Loucy (cell line): ENCODE measurements around the gene JAM2.

ENCODE experiments used
- H2AFZ ChIP-seq: fragments of 200-600 bp; sonication (generic); 2 replicates; pipeline ENCODE4 v1.6.0; 2016; ENCODE audit warnings: antibody characterized with exemption, mild to moderate bottlenecking, low read length, moderate library complexity
- H3F3A ChIP-seq: fragments of 200-600 bp; 2 replicates; pipeline ENCODE4 v1.6.0; 2016; ENCODE audit warnings: antibody characterized with exemption, low read depth, mild to moderate bottlenecking
- H3K27me3 ChIP-seq: fragments of 200-600 bp; sonication (generic); 2 replicates; pipeline ENCODE4 v1.6.1; 2014; ENCODE audit warnings: low read length, mild to moderate bottlenecking; ENCODE audit not compliant: insufficient read depth, poor library complexity, severe bottlenecking
- H3K36me3 ChIP-seq: fragments of 200-600 bp; sonication (generic); 2 replicates; pipeline ENCODE4 v1.6.1; 2016; ENCODE audit warnings: low read length; ENCODE audit not compliant: insufficient read depth
- H3K4me1 ChIP-seq: fragments of 200-600 bp; sonication (generic); 2 replicates; pipeline ENCODE4 v1.5.1; 2014; ENCODE audit warnings: low read length, mild to moderate bottlenecking; ENCODE audit not compliant: insufficient read depth, poor library complexity, severe bottlenecking
- H3K4me2 ChIP-seq: fragments of 200-600 bp; sonication (generic); 2 replicates; pipeline ENCODE4 v1.6.0; 2014; ENCODE audit warnings: antibody characterized with exemption, low read length, low read depth, mild to moderate bottlenecking; ENCODE audit not compliant: poor library complexity, severe bottlenecking
- H3K4me3 ChIP-seq: fragments of 200-600 bp; sonication (generic); 2 replicates; pipeline ENCODE4 v1.5.1; 2014; ENCODE audit warnings: low read length, mild to moderate bottlenecking, mixed read lengths; ENCODE audit not compliant: poor library complexity, severe bottlenecking
- H3K79me2 ChIP-seq: fragments of 200-600 bp; sonication (generic); 2 replicates; pipeline ENCODE4 v1.6.1; 2014; ENCODE audit warnings: low read length; ENCODE audit not compliant: insufficient read depth
- H3K9ac ChIP-seq: fragments of 200-600 bp; sonication (generic); 2 replicates; pipeline ENCODE4 v1.6.0; 2014; ENCODE audit warnings: mild to moderate bottlenecking, low read depth, low read length, moderate library complexity; ENCODE audit not compliant: poor library complexity, severe bottlenecking
- H3K9me2 ChIP-seq: fragments of 200-600 bp; sonication (generic); replicated peaks from 2 replicates; pipeline ENCODE4 v1.6.1; 2016; ENCODE audit warnings: low read depth, low read length, mixed read lengths
- H3K9me3 ChIP-seq: fragments of 200-600 bp; sonication (generic); 2 replicates; pipeline ENCODE4 v1.6.1; 2014; ENCODE audit warnings: mild to moderate bottlenecking, antibody characterized with exemption, low read length, low read depth; ENCODE audit not compliant: insufficient read depth
- H4K20me1 ChIP-seq: fragments of 200-600 bp; sonication (generic); 2 replicates; pipeline ENCODE4 v1.6.0; 2014; ENCODE audit warnings: antibody characterized with exemption, low read length, mild to moderate bottlenecking; ENCODE audit not compliant: insufficient read depth, poor library complexity, severe bottlenecking
- EZH2phosphoT487 ChIP-seq: fragments of 200-600 bp; IDR thresholded peaks from 2 replicates; pipeline ENCODE4 v1.6.1; 2018; ENCODE audit warnings: antibody characterized with exemption, mild to moderate bottlenecking, moderate library complexity, borderline replicate concordance
- TF ChIP-seq, protein P1 (sequence below): fragments of 200-600 bp; sonication (generic); conservative IDR thresholded peaks from 2 replicates; pipeline ENCODE4 v1.5.1; 2014; ENCODE audit warnings: mild to moderate bottlenecking, antibody characterized with exemption, low read length

Gene JAM2

DNA sequence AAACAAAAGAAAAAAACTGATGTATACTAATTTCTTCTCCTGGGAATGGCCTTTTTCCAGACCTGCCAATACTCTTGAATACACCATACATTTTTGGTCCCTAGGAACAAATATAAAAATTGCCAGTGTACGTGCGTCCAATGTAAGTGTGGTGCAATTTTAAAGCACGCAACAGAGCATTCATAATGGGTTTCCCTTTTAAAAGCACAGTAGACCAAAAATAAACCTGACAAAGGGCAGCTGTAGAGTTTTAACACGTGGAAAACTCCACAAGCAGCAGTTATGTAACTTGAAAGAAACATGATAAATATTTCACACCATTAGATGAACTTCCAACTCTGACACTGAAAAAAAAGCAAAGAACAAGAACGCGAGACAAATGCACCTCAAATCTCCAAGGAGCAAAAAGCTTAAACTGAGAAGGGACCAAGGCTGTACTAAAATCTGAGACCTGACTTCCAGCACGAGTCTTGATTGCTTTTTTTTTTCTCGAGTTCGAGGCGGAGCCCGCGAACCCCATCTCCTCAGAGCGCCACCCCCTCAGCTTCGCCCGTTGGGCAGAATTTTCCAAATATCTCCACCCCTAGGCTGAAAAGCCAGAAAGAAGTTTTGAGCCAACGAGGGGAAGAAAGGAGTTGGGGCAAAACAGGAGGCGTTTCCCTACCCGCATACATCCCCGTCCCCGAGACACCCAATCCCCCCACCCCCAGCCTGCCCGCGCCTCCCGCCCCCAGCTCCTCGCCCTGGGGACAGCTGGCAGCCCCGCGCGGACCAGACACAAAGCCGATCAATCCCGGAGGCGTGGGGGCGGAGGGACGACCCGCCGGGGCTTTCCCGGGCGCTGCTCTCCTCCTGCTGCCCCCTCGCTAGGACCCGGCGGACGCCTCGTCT, at the start of gene JAM2:
JAM2 (plus strand) TSS at position 599 of the 891 bp plus-strand sequence. CDS start 564 bp downstream, outside the sequence.
- no peaks in the 10 kb centered on the region for H3K36me3 ChIP-seq
- H2AFZ ChIP-seq: peak within 1 kb of the TSS; percentile 98
- no peaks in the 10 kb centered on the region for H3K4me1 ChIP-seq
- H4K20me1 ChIP-seq: no peaks in the 10 kb centered on the region
- no peaks in the 10 kb centered on the region for H3K9me3 ChIP-seq
- peak within 1 kb of the TSS; percentile 65 for H3K4me2 ChIP-seq
- H3K9me2 ChIP-seq: no peaks in the 10 kb centered on the region
- TF ChIP-seq EZH2phosphoT487: no peak
- TF ChIP-seq, protein P1, sequence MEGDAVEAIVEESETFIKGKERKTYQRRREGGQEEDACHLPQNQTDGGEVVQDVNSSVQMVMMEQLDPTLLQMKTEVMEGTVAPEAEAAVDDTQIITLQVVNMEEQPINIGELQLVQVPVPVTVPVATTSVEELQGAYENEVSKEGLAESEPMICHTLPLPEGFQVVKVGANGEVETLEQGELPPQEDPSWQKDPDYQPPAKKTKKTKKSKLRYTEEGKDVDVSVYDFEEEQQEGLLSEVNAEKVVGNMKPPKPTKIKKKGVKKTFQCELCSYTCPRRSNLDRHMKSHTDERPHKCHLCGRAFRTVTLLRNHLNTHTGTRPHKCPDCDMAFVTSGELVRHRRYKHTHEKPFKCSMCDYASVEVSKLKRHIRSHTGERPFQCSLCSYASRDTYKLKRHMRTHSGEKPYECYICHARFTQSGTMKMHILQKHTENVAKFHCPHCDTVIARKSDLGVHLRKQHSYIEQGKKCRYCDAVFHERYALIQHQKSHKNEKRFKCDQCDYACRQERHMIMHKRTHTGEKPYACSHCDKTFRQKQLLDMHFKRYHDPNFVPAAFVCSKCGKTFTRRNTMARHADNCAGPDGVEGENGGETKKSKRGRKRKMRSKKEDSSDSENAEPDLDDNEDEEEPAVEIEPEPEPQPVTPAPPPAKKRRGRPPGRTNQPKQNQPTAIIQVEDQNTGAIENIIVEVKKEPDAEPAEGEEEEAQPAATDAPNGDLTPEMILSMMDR: no peak
- no peaks in the 10 kb centered on the region for H3F3A ChIP-seq
- peak within 1 kb of the TSS; percentile 77 for H3K4me3 ChIP-seq
- H3K27me3 ChIP-seq: no peaks in the 10 kb centered on the region
- H3K9ac ChIP-seq: peak within 1 kb of the TSS; percentile 51
- H3K79me2 ChIP-seq: no peaks in the 10 kb centered on the region

GRCh38 chr21:25589887-25590286, 49.2 kb upstream of the JAM2 start:
- Histone ChIP-seq H3K9me2 (no peaks in the 10 kb centered on the region), H3F3A (no peaks in the 10 kb centered on the region), H3K4me3 (no peak overlapping the region), H3K9me3 (no peaks in the 10 kb centered on the region), H4K20me1 (no peaks in the 10 kb centered on the region), H3K36me3 (peaks cover 67% of the 10 kb centered on the region), H3K4me2 (no peak overlapping the region), H3K9ac (no peak overlapping the region), H3K27me3 (no peaks in the 10 kb centered on the region), H3K4me1 (no peaks in the 10 kb centered on the region), H2AFZ (no peak overlapping the region), H3K79me2 (no peaks in the 10 kb centered on the region)
- TF ChIP-seq EZH2phosphoT487: no peak
- TF ChIP-seq, protein P1: no peak

- TF ChIP-seq, protein P1: peak; percentile 59
- no peak for TF ChIP-seq EZH2phosphoT487
- H3K4me1 ChIP-seq: peaks cover 29% of the 10 kb centered on the region
- peaks cover 9% of the 10 kb centered on the region; the same call in 1 of the 2 replicates for H3K36me3 ChIP-seq
- H3K9me2 ChIP-seq: no peaks in the 10 kb centered on the region
- H3K9ac ChIP-seq: peak within 1 kb of the TSS; percentile 86
- H2AFZ ChIP-seq: peak within 1 kb of the TSS; percentile 100
- H3K9me3 ChIP-seq: no peaks in the 10 kb centered on the region
- H3K79me2 ChIP-seq: peaks cover 42% of the 10 kb centered on the region
- H3K27me3 ChIP-seq: no peaks in the 10 kb centered on the region
- peaks cover 3% of the 10 kb centered on the region for H4K20me1 ChIP-seq
- H3K4me3 ChIP-seq: peak within 1 kb of the TSS; percentile 90
- H3F3A ChIP-seq: no peaks in the 10 kb centered on the region
- H3K4me2 ChIP-seq: peak within 1 kb of the TSS; percentile 82
Observed at GRCh38 chr21:25607151-25608043, 31.7 kb upstream of the JAM2 start, which contains the start of gene MRPL39. TSS of gene MRPL39 (minus strand) at chr21:25607481. CDS start at chr21:25607475, 6 bp downstream.
